T-helper 17 cell (primary cell): ENCODE data around the gene TNIP1. TPM values are rescaled to one million over a fixed set of nuclear protein-coding genes. Genes with fewer than 3 reads are reported as not detected.

Experiments
- ATAC-seq: fragments of 150-1000 bp; cut with Tn5 transposase; 2 replicates; pipeline ENCODE4 v1.10.0; 2021; ENCODE audit warnings: mild to moderate bottlenecking, moderate library complexity
- DNase-seq, 3 donors: peaks; one replicate each; pipeline versions ENCODE4 v3.0.0 to v3.0.0-alpha.2; 2020 to 2021
- H3K9me3 ChIP-seq: one replicate; pipeline ENCODE4 v1.7.0; 2013; ENCODE audit warnings: low read length, mild to moderate bottlenecking; ENCODE audit not compliant: control insufficient read depth, poor library complexity, severe bottlenecking
- H3K27ac Mint-ChIP-seq: one replicate; pipeline ENCODE4 v1.8.0; 2022; ENCODE audit warnings: mild to moderate bottlenecking, moderate library complexity, mixed read lengths
- H3K27me3 Mint-ChIP-seq: one replicate; pipeline ENCODE4 v1.8.0; 2022; ENCODE audit warnings: mixed read lengths
- H3K36me3 Mint-ChIP-seq: one replicate; pipeline ENCODE4 v1.8.0; 2022; ENCODE audit warnings: low read depth, mixed read lengths
- H3K4me1 Mint-ChIP-seq: one replicate; pipeline ENCODE4 v1.8.0; 2022; ENCODE audit warnings: mild to moderate bottlenecking, mixed read lengths
- H3K4me3 Mint-ChIP-seq: one replicate; pipeline ENCODE4 v1.8.0; 2022; ENCODE audit warnings: mild to moderate bottlenecking, moderate library complexity, mixed read lengths
- total RNA-seq, 4 donors: library from RNA in 2 of 4; stranded (reverse) in 2 of 4; gene quantifications; one replicate each; pipeline ENCODE4 v1.2.3 and lab custom pipeline; 2022 to 2026

The TNIP1 gene
- total RNA-seq, 2 donors from 2014 or later: 227 to 245 TPM

- ATAC-seq (no peak), DNase-seq (no peak)
- no peaks in the 10 kb centered on the region for H3K9me3 ChIP-seq
- Mint-ChIP-seq H3K4me3 (no peak overlapping the region), H3K27ac (peak overlapping the region; percentile 72), H3K4me1 (peaks cover 9% of the 10 kb centered on the region), H3K27me3 (no peaks in the 10 kb centered on the region), H3K36me3 (peaks cover 24% of the 10 kb centered on the region)
Measured at GRCh38 chr5:151034422-151035379, 46.1 kb downstream of the TNIP1 start.

DNA sequence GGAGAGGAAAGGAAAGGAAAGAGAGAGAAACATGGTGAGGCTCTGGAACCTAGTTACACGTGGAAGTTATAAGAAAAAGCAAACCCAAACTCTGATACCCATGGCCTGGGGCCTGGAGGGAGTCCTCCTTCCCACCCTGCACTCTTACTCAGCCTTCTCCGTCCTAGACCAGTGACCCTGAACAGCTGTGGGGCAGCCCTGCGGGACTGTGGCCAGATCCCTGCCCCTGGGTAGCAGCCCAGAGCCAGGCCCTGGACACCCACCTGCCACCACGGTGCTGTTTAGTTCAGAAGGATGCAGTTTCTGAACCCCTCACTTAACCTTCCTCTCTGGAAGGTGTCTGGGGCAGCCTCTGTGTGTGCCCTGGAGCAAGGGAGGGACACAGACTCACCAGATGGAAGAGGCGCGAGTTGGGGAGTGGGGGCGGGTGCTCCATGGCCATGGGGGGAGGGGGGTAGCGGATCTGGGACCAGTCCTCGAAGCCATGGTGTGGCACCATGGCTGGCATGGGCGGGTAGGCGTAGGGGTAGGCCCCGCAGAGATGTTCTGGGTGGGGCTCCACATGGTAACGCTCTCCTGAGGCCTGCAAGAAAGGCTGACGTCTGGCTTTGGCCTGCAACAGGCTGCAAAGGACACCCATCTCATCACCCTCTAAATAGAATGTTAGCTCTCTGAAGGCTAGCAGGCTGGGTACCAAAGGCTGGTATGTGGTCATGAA is 47.5 kb downstream of the TNIP1 start:
- H3K4me1 Mint-ChIP-seq: peaks cover 9% of the 10 kb centered on the region
- no peak overlapping the region for H3K4me3 Mint-ChIP-seq
- ATAC-seq (no peak), DNase-seq (no peak)
- peaks cover 25% of the 10 kb centered on the region for H3K36me3 Mint-ChIP-seq
- H3K27ac Mint-ChIP-seq: no peak overlapping the region
- no peaks in the 10 kb centered on the region for H3K9me3 ChIP-seq
- no peaks in the 10 kb centered on the region for H3K27me3 Mint-ChIP-seq

GRCh38 chr5:151031554-151031953 is 49.3 kb downstream of the TNIP1 start:
- H3K9me3 ChIP-seq: no peaks in the 10 kb centered on the region
- Mint-ChIP-seq H3K4me3 (no peak overlapping the region), H3K27ac (peak overlapping the region; percentile 59), H3K36me3 (peaks cover 24% of the 10 kb centered on the region), H3K27me3 (no peaks in the 10 kb centered on the region), H3K4me1 (peaks cover 9% of the 10 kb centered on the region)
- ATAC-seq (no peak), DNase-seq (no peak)

GRCh38 chr5:151030379-151030778 is 50.5 kb downstream of the TNIP1 start:
- no peaks in the 10 kb centered on the region for H3K27me3 Mint-ChIP-seq
- H3K36me3 Mint-ChIP-seq: peaks cover 21% of the 10 kb centered on the region
- H3K4me1 Mint-ChIP-seq: peaks cover 9% of the 10 kb centered on the region
- no peaks in the 10 kb centered on the region for H3K9me3 ChIP-seq
- no peak for DNase-seq
- H3K4me3 Mint-ChIP-seq: no peak overlapping the region
- ATAC-seq: no peak
- H3K27ac Mint-ChIP-seq: no peak overlapping the region

DNA sequence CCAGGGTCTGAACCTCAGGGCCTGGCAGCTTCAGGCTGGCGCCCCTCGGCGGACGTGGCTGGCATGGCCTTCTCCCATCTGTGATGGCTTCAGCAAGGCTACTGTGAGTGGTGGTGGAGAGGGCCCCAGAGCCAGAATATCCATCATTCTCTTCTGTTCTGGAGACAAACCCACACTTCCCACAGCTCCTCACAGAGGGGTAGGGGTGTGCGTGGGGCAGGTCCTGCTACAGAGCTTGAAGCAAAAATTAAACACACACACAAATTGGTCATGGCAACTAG is 50.8 kb downstream of the TNIP1 start:
- Mint-ChIP-seq H3K27ac (no peak overlapping the region), H3K36me3 (peaks cover 21% of the 10 kb centered on the region), H3K4me3 (no peak overlapping the region), H3K27me3 (no peaks in the 10 kb centered on the region), H3K4me1 (peaks cover 9% of the 10 kb centered on the region)
- ATAC-seq (no peak), DNase-seq (no peak)
- H3K9me3 ChIP-seq: no peaks in the 10 kb centered on the region

GRCh38 chr5:151029179-151030055 is 51.4 kb downstream of the TNIP1 start:
- peaks cover 12% of the 10 kb centered on the region for H3K4me1 Mint-ChIP-seq
- DNase-seq (no peak), ATAC-seq (no peak)
- H3K4me3 Mint-ChIP-seq: no peak overlapping the region
- H3K27ac Mint-ChIP-seq: no peak overlapping the region
- no peaks in the 10 kb centered on the region for H3K9me3 ChIP-seq
- H3K27me3 Mint-ChIP-seq: no peaks in the 10 kb centered on the region
- peaks cover 20% of the 10 kb centered on the region for H3K36me3 Mint-ChIP-seq

DNA sequence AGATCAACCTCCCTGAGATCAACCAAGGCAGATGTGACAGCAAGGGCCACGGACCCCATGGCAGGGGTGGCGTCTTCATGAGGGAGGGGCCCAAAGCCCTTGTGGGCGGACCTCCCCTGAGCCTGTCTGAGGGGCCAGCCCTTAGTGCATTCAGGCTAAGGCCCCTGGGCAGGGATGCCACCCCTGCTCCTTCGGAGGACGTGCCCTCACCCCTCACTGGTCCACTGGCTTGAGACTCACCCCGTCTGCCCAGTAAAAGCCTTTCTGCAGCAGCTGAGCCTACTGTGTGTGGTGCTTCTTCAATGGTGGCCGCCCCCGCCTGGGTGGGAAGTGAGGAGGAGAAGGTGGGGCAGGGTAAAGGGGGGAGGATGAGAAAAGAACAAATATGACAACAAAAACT is 52.1 kb downstream of the TNIP1 start:
- Mint-ChIP-seq H3K27ac (peak overlapping the region; percentile 9), H3K36me3 (peaks cover 14% of the 10 kb centered on the region), H3K4me1 (peaks cover 11% of the 10 kb centered on the region), H3K27me3 (no peaks in the 10 kb centered on the region), H3K4me3 (no peak overlapping the region)
- H3K9me3 ChIP-seq: no peaks in the 10 kb centered on the region
- no peak for ATAC-seq
- DNase-seq: no peak

DNA sequence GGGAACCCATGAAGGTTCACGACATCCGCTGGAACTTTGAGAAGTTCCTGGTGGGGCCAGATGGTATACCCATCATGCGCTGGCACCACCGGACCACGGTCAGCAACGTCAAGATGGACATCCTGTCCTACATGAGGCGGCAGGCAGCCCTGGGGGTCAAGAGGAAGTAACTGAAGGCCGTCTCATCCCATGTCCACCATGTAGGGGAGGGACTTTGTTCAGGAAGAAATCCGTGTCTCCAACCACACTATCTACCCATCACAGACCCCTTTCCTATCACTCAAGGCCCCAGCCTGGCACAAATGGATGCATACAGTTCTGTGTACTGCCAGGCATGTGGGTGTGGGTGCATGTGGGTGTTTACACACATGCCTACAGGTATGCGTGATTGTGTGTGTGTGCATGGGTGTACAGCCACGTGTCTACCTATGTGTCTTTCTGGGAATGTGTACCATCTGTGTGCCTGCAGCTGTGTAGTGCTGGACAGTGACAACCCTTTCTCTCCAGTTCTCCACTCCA is 52.8 kb downstream of the TNIP1 start:
- Mint-ChIP-seq H3K27me3 (no peaks in the 10 kb centered on the region), H3K4me3 (no peak overlapping the region), H3K27ac (peak overlapping the region; percentile 9), H3K36me3 (peaks cover 14% of the 10 kb centered on the region), H3K4me1 (peaks cover 10% of the 10 kb centered on the region)
- DNase-seq: no peak
- peak; percentile 16 for ATAC-seq
- no peaks in the 10 kb centered on the region for H3K9me3 ChIP-seq

DNA sequence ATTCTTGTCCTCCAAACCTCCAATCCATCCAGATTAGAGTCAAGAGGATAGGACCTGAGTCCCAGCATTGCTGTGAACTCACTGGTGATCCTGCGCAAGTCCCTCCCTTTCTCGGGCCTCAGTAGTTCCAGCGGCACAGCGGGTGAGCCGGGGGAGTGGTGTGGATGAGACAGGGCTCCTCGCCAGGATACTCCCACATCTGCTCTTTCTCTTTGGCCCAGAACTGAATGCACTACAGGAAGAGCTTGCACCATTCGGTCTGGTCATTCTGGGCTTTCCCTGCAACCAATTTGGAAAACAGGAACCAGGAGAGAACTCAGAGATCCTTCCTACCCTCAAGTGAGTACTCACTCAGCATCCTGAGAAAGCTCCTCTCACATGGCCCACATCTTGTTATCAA is 54.2 kb downstream of the TNIP1 start:
- Mint-ChIP-seq H3K36me3 (peaks cover 9% of the 10 kb centered on the region), H3K4me3 (no peak overlapping the region), H3K27ac (peak overlapping the region; percentile 72), H3K4me1 (peaks cover 16% of the 10 kb centered on the region), H3K27me3 (no peaks in the 10 kb centered on the region)
- DNase-seq: no peak
- no peak for ATAC-seq
- no peaks in the 10 kb centered on the region for H3K9me3 ChIP-seq

- Mint-ChIP-seq H3K4me3 (no peak overlapping the region), H3K36me3 (peaks cover 8% of the 10 kb centered on the region), H3K4me1 (peaks cover 18% of the 10 kb centered on the region), H3K27ac (peak overlapping the region; percentile 72), H3K27me3 (no peaks in the 10 kb centered on the region)
- no peaks in the 10 kb centered on the region for H3K9me3 ChIP-seq
- no peak for DNase-seq
- ATAC-seq: no peak
Measured at GRCh38 chr5:151026088-151026487, 54.7 kb downstream of the TNIP1 start.

GRCh38 chr5:151025250-151025606 is 55.6 kb downstream of the TNIP1 start:
- H3K27me3 Mint-ChIP-seq: no peaks in the 10 kb centered on the region
- no peaks in the 10 kb centered on the region for H3K9me3 ChIP-seq
- peak overlapping the region; percentile 72 for H3K27ac Mint-ChIP-seq
- H3K36me3 Mint-ChIP-seq: peaks cover 6% of the 10 kb centered on the region
- ATAC-seq: no peak
- peaks cover 22% of the 10 kb centered on the region for H3K4me1 Mint-ChIP-seq
- H3K4me3 Mint-ChIP-seq: no peak overlapping the region
- no peak for DNase-seq

DNA sequence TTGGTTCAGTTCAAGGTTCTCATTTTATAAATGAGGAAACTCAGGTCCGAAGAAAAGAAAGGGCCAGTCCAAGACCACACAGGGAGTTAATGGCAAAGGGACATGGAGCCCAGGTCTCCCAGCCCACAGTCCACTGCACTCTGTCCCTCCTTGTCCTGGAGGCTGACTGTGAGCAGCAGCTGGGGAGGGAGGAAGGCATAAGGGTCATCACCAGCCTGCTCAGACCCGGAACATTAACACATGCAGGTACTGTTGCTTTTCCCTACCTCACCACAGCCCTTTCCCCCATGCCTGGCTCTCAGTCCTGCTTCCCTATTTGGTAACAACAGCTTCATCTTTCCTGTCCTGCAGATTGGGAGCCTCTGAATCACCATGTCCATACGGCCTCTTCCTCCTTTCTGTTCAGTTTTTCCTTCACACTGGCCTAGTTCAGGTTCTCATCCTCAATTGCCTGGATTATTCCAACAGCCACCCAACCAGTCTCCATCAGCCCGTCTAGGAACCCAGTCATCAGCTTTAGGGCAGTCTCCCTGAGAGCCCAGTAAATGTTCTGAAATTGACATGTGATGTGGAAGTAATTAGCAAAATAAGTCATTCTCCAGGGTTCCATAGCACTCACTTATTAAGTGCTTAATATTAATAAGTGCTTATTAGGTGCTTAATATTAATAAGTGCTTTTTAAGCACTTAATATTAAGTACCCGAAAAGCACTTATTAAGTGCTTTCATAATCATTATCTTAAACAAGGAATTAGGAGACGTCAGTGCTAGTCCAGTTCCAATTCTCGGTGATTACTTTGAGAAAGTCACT is 56.2 kb downstream of the TNIP1 start:
- DNase-seq: no peak

More for the DNA sequence above, 56.2 kb downstream of the TNIP1 start:
- H3K27me3 Mint-ChIP-seq: no peaks in the 10 kb centered on the region
- peak overlapping the region; percentile 34 for H3K4me3 Mint-ChIP-seq
- H3K4me1 Mint-ChIP-seq: peaks cover 22% of the 10 kb centered on the region
- H3K36me3 Mint-ChIP-seq: peaks cover 6% of the 10 kb centered on the region
- H3K9me3 ChIP-seq: no peaks in the 10 kb centered on the region
- peak overlapping the region; percentile 72 for H3K27ac Mint-ChIP-seq
- no peak for ATAC-seq
